OCI-LY7 (cell line): Measurements from ENCODE around the gene ERN1. TPM values are rescaled to one million over a fixed set of nuclear protein-coding genes. Genes with fewer than 3 reads are reported as not detected.
"Not testable (repeated sequence)": the region's sequence is repeated elsewhere in the genome, so short reads cannot be mapped to it uniquely, and the experiment has no call there.

ENCODE experiments used
- Bru-seq: library from RNA; stranded (reverse); fragments of 400-500 nt; gene quantifications from one replicate; lab custom pipeline; 2021; lab: Mats Ljungman, UMichigan
- BruChase-seq, 2 experiments: library from RNA; stranded (reverse); fragments of 400-500 nt; gene quantifications; one replicate each; lab custom pipeline; 2021; lab: Mats Ljungman, UMichigan
- BruUV-seq: library from RNA; stranded (reverse); fragments of 400-500 nt; replicated peaks from 2 replicates; lab custom pipeline; 2021; lab: Mats Ljungman, UMichigan
- CTCF ChIA-PET: fragments of 300-600 bp; sonication (Branson Sonifier 250); formaldehyde crosslinking; loops from one replicate; lab custom pipeline; 2022; ENCODE audit warnings: antibody characterized with exemption; ENCODE audit not compliant: unreplicated experiment; lab: Charles Lee
- POLR2A ChIA-PET: fragments of 300-600 bp; sonication (Branson Sonifier 250); formaldehyde crosslinking; loops from one replicate; lab custom pipeline; 2022; ENCODE audit warnings: antibody characterized with exemption; lab: Charles Lee
- DNase-seq: peaks from one replicate; pipeline ENCODE4 v3.0.0-alpha.2; 2015; ENCODE audit warnings: low spot score
- H2AFZ ChIP-seq: fragments of 200-600 bp; sonication (generic), shearing (Covaris generic); 2 replicates; pipeline ENCODE4 v1.6.1; 2014; ENCODE audit warnings: mild to moderate bottlenecking, antibody characterized with exemption, low read length, moderate library complexity
- H3K27ac ChIP-seq: fragments of 200-600 bp; sonication (generic); 2 replicates; pipeline ENCODE4 v1.5.1; 2014; ENCODE audit warnings: mixed run types, low read depth, mild to moderate bottlenecking, moderate library complexity, low read length, inconsistent platforms; ENCODE audit not compliant: poor library complexity, severe bottlenecking
- H3K36me3 ChIP-seq: fragments of 200-600 bp; sonication (generic); 2 replicates; pipeline ENCODE4 v1.6.1; 2014; ENCODE audit warnings: mild to moderate bottlenecking, antibody characterized with exemption, low read length, moderate library complexity, mixed read lengths; ENCODE audit not compliant: insufficient read depth
- H3K4me1 ChIP-seq: fragments of 200-600 bp; sonication (generic); 2 replicates; pipeline ENCODE4 v1.5.1; 2014; ENCODE audit warnings: mild to moderate bottlenecking, low read length; ENCODE audit not compliant: insufficient read depth, poor library complexity, severe bottlenecking
- H3K4me2 ChIP-seq: fragments of 200-600 bp; sonication (generic); 2 replicates; pipeline ENCODE4 v1.6.1; 2014; ENCODE audit warnings: mild to moderate bottlenecking, low read length
- H3K4me3 ChIP-seq: fragments of 200-600 bp; sonication (generic); 2 replicates; pipeline ENCODE4 v1.5.1; 2014; ENCODE audit warnings: mild to moderate bottlenecking, low read depth, low read length; ENCODE audit not compliant: poor library complexity, severe bottlenecking
- H3K79me2 ChIP-seq: fragments of 200-600 bp; sonication (generic); 2 replicates; pipeline ENCODE4 v1.6.1; 2016; ENCODE audit warnings: low read depth, mild to moderate bottlenecking, low read length, moderate library complexity, mixed read lengths; ENCODE audit not compliant: insufficient read depth
- H3K9me2 ChIP-seq: fragments of 200-600 bp; sonication (generic); 2 replicates; pipeline ENCODE4 v1.6.1; 2016; ENCODE audit warnings: mild to moderate bottlenecking, low read length, mixed read lengths; ENCODE audit not compliant: insufficient read depth
- H3K9me3 ChIP-seq: fragments of 200-600 bp; sonication (generic); 2 replicates; pipeline ENCODE4 v1.6.1; 2014; ENCODE audit warnings: mild to moderate bottlenecking, mixed run types, low read length, mixed read lengths
- H4K20me1 ChIP-seq: fragments of 200-600 bp; sonication (generic); 2 replicates; pipeline ENCODE4 v1.6.1; 2014; ENCODE audit warnings: mild to moderate bottlenecking, antibody characterized with exemption, low read length, moderate library complexity, mixed read lengths; ENCODE audit not compliant: insufficient read depth
- EZH2phosphoT487 ChIP-seq: fragments of 200-600 bp; sonication (generic); IDR thresholded peaks from 2 replicates; pipeline ENCODE4 v1.6.1; 2018; ENCODE audit warnings: low read depth, borderline replicate concordance, mild to moderate bottlenecking, mixed run types, antibody characterized with exemption, low read length, moderate library complexity, mixed read lengths
- intact Hi-C: fragments of 100-400 bp; cut with micrococcal nuclease; formaldehyde crosslinking; loops from one replicate; pipeline ENCODE4 v1.10.0; 2022; ENCODE audit not compliant: unreplicated experiment
- long read RNA-seq: library from polyadenylated mRNA; stranded (forward); transcript quantifications from one replicate; pipeline ENCODE4 v2.0.0, GENCODE V29; 2022
- total RNA-seq, 2 experiments: library from RNA; depleted of rRNA in 1 of 2; stranded (reverse); fragments of >200 nt in 1 of 2; shearing (Covaris generic) in 1 of 2; gene quantifications; 2 replicates each; pipeline ENCODE4 v1.2.3, GENCODE V29; 2014 to 2022
- TF ChIP-seq, protein P1 (sequence below): fragments of 200-600 bp; sonication (generic); conservative IDR thresholded peaks from 2 replicates; pipeline ENCODE4 v1.5.1; 2014; ENCODE audit warnings: mild to moderate bottlenecking, antibody characterized with exemption, low read length, moderate library complexity, mixed read lengths

ERN1 gene
- total RNA-seq (2014; rRNA removed; shearing (Covaris generic)) (14.7 and 22.0 TPM in 2 replicates), total RNA-seq (2022) (65.6 and 70.3 TPM in 2 replicates), Bru-seq, nascent RNA (percentile 86 among the genes with signal in this experiment), BruChase-seq, experiment 1, labeled RNA remaining after a 6-hour chase (percentile 79 among the genes with signal in this experiment), BruChase-seq, experiment 2, labeled RNA remaining after a 2-hour chase (percentile 73 among the genes with signal in this experiment)
- long read RNA-seq, full-length matches to known transcripts = 44 of 72 reads
- long read RNA-seq, partial matches to known transcripts = 20 of 72 reads
- long read RNA-seq, other reads (novel, unspliced or antisense) = 8 of 72 reads

DNA sequence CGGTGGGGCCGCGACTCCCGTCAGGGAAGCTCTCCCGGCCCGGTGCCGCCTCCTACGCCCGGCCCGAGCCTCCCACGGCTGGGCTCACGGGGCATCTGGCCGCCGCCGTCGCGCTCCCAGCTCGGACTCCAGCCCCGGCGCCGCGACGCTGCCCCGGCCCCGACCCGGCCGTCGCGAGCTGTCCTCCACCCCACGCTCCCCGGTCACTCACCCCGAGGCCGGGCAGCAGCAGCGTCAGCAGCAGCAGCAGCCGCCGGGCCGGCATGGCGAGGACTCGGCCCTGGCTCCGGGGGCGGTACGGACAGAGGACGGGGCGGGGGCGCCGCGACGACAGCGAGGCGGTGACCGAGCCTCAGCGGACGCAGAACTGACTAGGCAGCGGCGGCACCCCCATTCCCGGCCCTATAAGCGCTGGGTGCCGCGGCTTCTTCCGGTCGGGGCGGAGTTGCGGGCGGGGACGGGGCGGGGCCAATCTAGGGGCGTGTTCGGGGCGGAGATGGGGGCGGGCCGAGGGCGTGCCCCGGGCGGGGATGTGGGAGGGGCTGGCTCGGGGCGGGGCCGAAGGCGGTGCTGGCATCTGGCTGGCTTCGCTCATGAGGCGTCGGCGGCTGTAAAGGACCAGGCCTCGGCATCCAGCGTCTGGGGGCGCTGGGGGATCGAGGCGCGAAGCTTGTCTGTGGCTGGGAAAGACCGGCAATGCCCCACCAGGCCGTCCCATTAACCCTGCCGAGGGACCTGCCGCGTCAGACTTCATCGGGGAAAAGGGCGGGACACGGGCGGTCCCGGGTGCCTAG is at the start of gene ERN1:
TSS of gene ERN1 (minus strand) at position 380 of the 794 bp plus-strand sequence. CDS start at position 265, 115 bp downstream.
- Histone ChIP-seq H3K27ac (peak within 1 kb of the TSS; percentile 61), H3K9me3 (no peaks in the 10 kb centered on the region), H3K4me1 (peaks cover 63% of the 10 kb centered on the region), H2AFZ (peak within 1 kb of the TSS; percentile 23; the same call in 1 of the 2 replicates), H3K79me2 (peaks cover 44% of the 10 kb centered on the region), H3K9me2 (no peaks in the 10 kb centered on the region), H3K4me3 (peak within 1 kb of the TSS; percentile 92), H4K20me1 (peaks cover 8% of the 10 kb centered on the region; the same call in 1 of the 2 replicates), H3K4me2 (peak within 1 kb of the TSS; percentile 97), H3K36me3 (peaks cover 3% of the 10 kb centered on the region; the same call in 1 of the 2 replicates)
- ChIA-PET CTCF (interaction anchor here (0.7 to 5.0 kb wide), 3 partner anchors 55 to 101 kb away, joined by 3 to 41 read pairs (median 3); no protein-coding TSS in a partner anchor), POLR2A (interaction anchor here (0.8 to 5.5 kb wide), 11 partner anchors 9 to 113 kb away, joined by 3 to 48 read pairs (median 6); partner anchors contain the start of gene ICAM2)
- TF ChIP-seq, protein P1, sequence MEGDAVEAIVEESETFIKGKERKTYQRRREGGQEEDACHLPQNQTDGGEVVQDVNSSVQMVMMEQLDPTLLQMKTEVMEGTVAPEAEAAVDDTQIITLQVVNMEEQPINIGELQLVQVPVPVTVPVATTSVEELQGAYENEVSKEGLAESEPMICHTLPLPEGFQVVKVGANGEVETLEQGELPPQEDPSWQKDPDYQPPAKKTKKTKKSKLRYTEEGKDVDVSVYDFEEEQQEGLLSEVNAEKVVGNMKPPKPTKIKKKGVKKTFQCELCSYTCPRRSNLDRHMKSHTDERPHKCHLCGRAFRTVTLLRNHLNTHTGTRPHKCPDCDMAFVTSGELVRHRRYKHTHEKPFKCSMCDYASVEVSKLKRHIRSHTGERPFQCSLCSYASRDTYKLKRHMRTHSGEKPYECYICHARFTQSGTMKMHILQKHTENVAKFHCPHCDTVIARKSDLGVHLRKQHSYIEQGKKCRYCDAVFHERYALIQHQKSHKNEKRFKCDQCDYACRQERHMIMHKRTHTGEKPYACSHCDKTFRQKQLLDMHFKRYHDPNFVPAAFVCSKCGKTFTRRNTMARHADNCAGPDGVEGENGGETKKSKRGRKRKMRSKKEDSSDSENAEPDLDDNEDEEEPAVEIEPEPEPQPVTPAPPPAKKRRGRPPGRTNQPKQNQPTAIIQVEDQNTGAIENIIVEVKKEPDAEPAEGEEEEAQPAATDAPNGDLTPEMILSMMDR = no peak
- no peak for TF ChIP-seq EZH2phosphoT487
- intact Hi-C loops = loop anchor here (1.0 to 5.0 kb wide), 2 partner anchors 56 to 213 kb away; partner anchors contain the start of gene GH1
- BruUV-seq = no TSS peak
- DNase-seq = peak; percentile 91

DNA sequence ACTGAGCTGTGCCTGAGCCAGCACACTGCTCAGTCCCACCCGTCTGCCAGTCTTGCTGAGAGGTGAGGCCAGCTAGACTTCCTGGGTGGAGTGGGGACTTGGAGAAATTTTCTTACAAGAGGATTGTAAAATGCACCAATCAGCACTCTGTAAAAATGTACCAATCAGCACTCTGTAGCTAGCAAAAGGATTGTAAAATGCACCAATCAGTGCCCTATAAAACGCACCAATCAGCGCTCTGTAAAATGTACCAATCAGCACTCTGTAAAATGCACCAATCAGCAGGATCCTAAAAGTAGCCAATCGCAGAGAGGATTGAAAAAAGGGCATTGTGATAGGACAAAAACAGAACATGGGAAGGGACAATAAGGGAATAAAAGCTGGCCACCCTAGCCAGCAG is 49.1 kb upstream of the ERN1 start:
- intact Hi-C loops, H3K4me2 ChIP-seq, CTCF ChIA-PET, H3K4me3 ChIP-seq, H4K20me1 ChIP-seq, H3K27ac ChIP-seq, H3K4me1 ChIP-seq, H3K9me3 ChIP-seq, H3K9me2 ChIP-seq, H3K79me2 ChIP-seq, H2AFZ ChIP-seq, BruUV-seq, DNase-seq: not testable (repeated sequence)
- POLR2A ChIA-PET = interaction anchor here (0.5 kb wide), 1 partner anchor 203 kb away, joined by 4 read pairs; no protein-coding TSS in a partner anchor
- peaks cover 16% of the 10 kb centered on the region for H3K36me3 ChIP-seq
